ENCODE measurements around the gene LRRC49. TPM values are rescaled to one million over a fixed set of nuclear protein-coding genes. Genes with fewer than 3 reads are reported as not detected.
A peak's percentile ranks its signal among the peaks of the same experiment; 100 is the strongest.

Gene LRRC49
- total RNA-seq, 1 donor from 2014 or later, result 86.6 TPM

GRCh38 chr15:70880781-70881180, 11.8 kb upstream of the LRRC49 start:
- no peaks in the 10 kb centered on the region for H3K36me3 ChIP-seq
- TF ChIP-seq, protein P1, sequence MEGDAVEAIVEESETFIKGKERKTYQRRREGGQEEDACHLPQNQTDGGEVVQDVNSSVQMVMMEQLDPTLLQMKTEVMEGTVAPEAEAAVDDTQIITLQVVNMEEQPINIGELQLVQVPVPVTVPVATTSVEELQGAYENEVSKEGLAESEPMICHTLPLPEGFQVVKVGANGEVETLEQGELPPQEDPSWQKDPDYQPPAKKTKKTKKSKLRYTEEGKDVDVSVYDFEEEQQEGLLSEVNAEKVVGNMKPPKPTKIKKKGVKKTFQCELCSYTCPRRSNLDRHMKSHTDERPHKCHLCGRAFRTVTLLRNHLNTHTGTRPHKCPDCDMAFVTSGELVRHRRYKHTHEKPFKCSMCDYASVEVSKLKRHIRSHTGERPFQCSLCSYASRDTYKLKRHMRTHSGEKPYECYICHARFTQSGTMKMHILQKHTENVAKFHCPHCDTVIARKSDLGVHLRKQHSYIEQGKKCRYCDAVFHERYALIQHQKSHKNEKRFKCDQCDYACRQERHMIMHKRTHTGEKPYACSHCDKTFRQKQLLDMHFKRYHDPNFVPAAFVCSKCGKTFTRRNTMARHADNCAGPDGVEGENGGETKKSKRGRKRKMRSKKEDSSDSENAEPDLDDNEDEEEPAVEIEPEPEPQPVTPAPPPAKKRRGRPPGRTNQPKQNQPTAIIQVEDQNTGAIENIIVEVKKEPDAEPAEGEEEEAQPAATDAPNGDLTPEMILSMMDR (IDR thresholded peaks at IDR 0.05; ENCODE audit: borderline replicate concordance), result no peak
- no peak overlapping the region for H3K27ac ChIP-seq (replicated peaks)
- no peaks in the 10 kb centered on the region for H3K27me3 ChIP-seq (ENCODE audit: low read depth)
- H3K4me3 ChIP-seq, result no peak overlapping the region
- no peaks in the 10 kb centered on the region for H3K4me1 ChIP-seq
- no peak for DNase-seq
- H3K9me3 ChIP-seq (replicated peaks), result no peaks in the 10 kb centered on the region
- intact Hi-C loops (cut with micrococcal nuclease), result no loop called here

DNA sequence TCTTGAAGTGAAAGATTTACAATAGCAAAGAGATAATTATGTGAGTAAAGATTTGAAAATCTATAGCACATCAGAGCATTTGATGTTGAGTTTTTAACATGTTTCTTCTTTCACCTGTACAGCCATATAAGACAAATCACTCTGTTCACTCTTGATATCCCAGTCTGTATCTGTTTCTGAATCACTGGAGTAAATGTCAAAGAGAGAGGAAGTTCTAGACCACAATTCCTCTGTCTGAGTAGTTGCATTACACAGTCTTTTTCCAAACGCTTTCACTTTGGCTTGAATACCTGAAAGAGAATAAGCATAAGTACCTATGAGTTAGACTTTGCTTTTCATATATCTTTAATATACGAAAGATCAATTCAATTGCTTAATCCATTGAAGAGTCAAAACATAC, 10.3 kb upstream of the LRRC49 start:
- TF ChIP-seq, protein P1 (IDR thresholded peaks at IDR 0.05; ENCODE audit: borderline replicate concordance), result no peak
- no peaks in the 10 kb centered on the region for H3K9me3 ChIP-seq (replicated peaks)
- H3K27ac ChIP-seq (replicated peaks), result no peak overlapping the region
- no peak overlapping the region for H3K4me3 ChIP-seq
- no peaks in the 10 kb centered on the region for H3K27me3 ChIP-seq (ENCODE audit: low read depth)
- intact Hi-C loops (cut with micrococcal nuclease), result no loop called here
- H3K4me1 ChIP-seq, result no peaks in the 10 kb centered on the region
- no peak for DNase-seq
- no peaks in the 10 kb centered on the region for H3K36me3 ChIP-seq

DNA sequence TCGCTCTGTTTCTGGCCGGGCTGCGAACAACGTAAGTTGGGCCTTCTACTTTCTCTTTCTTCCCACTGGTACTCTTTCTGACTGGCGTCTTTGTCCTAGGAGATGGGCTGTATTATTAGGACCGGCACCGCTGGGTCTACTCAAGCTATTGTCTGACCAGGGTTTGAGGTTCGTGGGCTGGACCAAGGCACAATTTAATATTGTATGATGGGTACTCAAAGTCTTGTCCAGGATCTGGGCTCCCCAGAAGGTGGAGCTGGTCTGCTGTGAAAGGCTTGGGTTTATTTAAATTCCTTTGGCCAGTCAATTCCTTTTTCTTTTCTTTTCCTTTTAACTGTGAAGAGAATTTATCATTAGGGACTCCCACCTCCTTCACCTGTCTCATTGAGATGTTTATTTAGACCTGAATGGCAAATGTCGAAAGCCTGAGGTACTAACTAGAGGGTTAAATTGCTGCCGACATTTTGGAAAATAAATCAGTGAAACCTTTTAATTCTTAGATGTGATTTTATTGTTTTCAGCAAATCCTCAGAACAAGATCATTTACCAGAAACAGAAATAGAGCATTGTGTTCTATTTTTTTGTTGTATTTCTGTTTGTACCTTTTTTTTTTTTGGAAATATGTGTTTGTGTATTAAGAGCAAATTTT, 410 bp downstream of the LRRC49 start:
- DNase-seq, result no peak
- Histone ChIP-seq H3K27me3 (ENCODE audit: low read depth) (no peaks in the 10 kb centered on the region), H3K4me1 (peaks cover 26% of the 10 kb centered on the region), H3K36me3 (peaks cover 7% of the 10 kb centered on the region), H3K9me3 (replicated peaks) (no peaks in the 10 kb centered on the region), H3K4me3 (peak overlapping the region; percentile 82), H3K27ac (replicated peaks) (peak overlapping the region; percentile 78)
- TF ChIP-seq, protein P1 (IDR thresholded peaks at IDR 0.05; ENCODE audit: borderline replicate concordance), result peak; percentile 73
- intact Hi-C loops (cut with micrococcal nuclease), result loop anchor here (10.0 kb wide), 1 partner anchor 212 kb away; no protein-coding TSS in a partner anchor

DNA sequence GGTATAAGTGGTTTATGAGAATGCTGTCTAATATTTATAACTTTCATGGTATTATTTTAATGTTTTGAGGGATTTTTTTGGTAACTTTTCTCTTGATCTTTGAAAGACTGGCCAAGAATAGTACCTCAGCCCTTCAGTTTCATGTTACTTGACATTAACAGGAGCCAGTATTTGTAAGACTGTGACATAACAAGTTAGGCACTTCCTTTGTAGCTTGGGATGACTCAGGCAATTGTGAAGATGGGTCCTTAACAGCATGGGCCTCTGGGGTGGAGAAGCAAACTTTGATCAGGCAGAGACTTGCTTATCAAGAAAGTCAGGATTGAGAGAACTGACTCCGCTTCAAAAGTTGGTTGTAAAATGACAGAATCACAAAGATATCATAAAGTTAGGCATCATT, 9.5 kb downstream of the LRRC49 start:
- DNase-seq, result no peak
- Histone ChIP-seq H3K27ac (replicated peaks) (no peak overlapping the region), H3K9me3 (replicated peaks) (no peaks in the 10 kb centered on the region), H3K4me3 (no peak overlapping the region), H3K27me3 (ENCODE audit: low read depth) (no peaks in the 10 kb centered on the region), H3K36me3 (peaks cover 32% of the 10 kb centered on the region), H3K4me1 (no peaks in the 10 kb centered on the region)
- intact Hi-C loops (cut with micrococcal nuclease), result no loop called here
- TF ChIP-seq, protein P1 (IDR thresholded peaks at IDR 0.05; ENCODE audit: borderline replicate concordance), result no peak

DNA sequence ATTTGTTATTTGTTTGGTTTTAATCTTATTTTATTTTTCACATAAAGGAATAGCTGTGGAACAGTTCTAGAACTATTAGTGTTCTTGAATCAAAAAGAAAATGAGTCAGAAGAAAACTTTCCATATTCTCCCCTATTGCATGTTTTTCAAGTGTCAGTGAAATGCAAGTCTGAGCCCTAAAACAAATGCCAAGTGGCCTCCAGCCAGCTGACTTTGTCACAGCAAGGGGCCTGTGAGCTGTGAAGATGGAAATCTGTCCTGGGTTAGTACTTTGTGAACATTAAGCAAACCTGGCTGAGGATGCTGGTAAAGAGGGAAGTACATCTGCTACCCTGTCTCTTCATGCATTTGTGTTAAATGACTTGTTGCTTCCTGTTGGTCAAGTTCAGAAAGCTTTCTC, 14.2 kb downstream of the LRRC49 start:
- peaks cover 16% of the 10 kb centered on the region for H3K9me3 ChIP-seq (replicated peaks)
- TF ChIP-seq, protein P1 (IDR thresholded peaks at IDR 0.05; ENCODE audit: borderline replicate concordance), result no peak
- no peak overlapping the region for H3K4me3 ChIP-seq
- DNase-seq, result no peak
- H3K4me1 ChIP-seq, result peaks cover 6% of the 10 kb centered on the region
- H3K36me3 ChIP-seq, result peaks cover 45% of the 10 kb centered on the region
- intact Hi-C loops (cut with micrococcal nuclease), result no loop called here
- H3K27ac ChIP-seq (replicated peaks), result no peak overlapping the region
- no peaks in the 10 kb centered on the region for H3K27me3 ChIP-seq (ENCODE audit: low read depth)

All from left ventricle myocardium inferior (tissue), 1 donor.